Measurements from ENCODE around the gene CTNNA3.

Gene CTNNA3

DNA sequence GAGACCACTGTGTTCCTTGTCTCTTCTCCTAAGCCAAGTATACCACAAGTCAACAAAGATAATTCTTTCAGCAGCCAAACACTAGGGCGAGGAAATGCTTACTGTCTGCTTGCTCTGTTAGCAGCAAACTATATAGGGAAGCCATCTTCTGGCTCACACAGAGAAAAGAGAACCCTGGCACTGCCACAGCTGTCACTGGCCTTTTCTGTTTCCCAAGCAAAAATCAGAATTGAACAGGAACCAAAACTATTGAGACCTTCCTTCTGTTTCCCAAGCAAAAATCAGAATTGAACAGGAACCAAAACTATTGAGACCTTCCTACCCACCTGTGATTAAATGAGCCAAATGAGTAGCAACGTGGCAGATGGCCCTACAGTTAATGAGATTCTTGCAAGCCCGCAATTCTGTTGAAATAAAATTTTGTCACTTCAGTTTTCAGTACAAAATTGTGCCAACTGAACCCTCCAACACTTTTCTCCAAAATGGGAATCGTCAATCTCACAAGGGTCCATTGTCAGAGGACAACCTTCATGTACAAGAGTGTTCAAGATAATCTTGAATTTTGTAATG is 715.7 kb downstream of the CTNNA3 start:
- Histone ChIP-seq H3K27me3 (no peaks in the 10 kb centered on the region; the same call in 1 of the 2 replicates), H3K36me3 (no peaks in the 10 kb centered on the region), H3K4me1 (no peaks in the 10 kb centered on the region), H3K9me3 (no peaks in the 10 kb centered on the region), H3K4me3 (ENCODE audit: low read depth, low read length) (no peak overlapping the region)
- TF ChIP-seq, protein P1, sequence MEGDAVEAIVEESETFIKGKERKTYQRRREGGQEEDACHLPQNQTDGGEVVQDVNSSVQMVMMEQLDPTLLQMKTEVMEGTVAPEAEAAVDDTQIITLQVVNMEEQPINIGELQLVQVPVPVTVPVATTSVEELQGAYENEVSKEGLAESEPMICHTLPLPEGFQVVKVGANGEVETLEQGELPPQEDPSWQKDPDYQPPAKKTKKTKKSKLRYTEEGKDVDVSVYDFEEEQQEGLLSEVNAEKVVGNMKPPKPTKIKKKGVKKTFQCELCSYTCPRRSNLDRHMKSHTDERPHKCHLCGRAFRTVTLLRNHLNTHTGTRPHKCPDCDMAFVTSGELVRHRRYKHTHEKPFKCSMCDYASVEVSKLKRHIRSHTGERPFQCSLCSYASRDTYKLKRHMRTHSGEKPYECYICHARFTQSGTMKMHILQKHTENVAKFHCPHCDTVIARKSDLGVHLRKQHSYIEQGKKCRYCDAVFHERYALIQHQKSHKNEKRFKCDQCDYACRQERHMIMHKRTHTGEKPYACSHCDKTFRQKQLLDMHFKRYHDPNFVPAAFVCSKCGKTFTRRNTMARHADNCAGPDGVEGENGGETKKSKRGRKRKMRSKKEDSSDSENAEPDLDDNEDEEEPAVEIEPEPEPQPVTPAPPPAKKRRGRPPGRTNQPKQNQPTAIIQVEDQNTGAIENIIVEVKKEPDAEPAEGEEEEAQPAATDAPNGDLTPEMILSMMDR (IDR thresholded peaks at IDR 0.05; ENCODE audit: low read depth, low read length): no peak
- no peak for DNase-seq

DNA sequence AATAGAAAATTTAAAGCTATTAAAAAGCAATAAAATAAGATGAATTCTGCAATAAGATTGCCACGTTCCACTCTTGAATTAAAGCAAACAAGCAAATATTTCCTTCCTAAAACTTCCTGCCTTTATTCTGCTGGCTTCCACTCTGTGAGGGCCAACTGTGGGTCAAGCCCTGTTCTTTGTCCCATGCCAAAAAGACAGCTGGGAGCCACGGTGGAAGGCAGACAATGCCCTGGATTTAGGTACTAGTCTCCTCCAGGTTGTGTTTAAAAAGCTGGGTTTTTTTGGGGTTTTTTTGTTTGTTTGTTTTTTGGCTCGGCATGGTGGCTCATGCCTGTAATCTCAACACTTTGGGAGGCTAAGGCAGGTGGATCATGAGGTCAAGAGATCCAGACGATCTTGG is 731.0 kb downstream of the CTNNA3 start:
- Histone ChIP-seq H3K9me3 (no peaks in the 10 kb centered on the region), H3K27me3 (no peaks in the 10 kb centered on the region), H3K4me3 (ENCODE audit: low read depth, low read length) (no peak overlapping the region), H3K4me1 (no peaks in the 10 kb centered on the region), H3K36me3 (no peaks in the 10 kb centered on the region)
- DNase-seq: no peak
- TF ChIP-seq, protein P1 (IDR thresholded peaks at IDR 0.05; ENCODE audit: low read depth, low read length): no peak

DNA sequence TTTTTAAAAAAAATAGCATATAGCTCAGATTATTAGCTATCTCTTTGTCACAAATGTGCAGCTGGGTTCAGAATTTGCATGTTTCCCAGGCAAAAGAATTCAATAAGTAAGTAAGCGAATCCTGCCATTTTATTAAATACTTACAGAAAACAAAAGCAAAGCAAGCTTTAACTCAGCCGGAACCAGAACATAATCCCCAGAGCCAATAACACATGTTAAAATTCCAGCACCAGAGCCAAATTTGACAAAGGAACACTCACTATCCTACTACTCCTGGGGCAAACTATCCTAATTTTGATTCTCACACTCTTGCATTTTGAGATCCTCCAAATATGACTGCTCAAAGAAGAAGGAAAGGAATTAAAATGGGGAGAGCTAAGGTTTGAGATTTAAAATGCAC is 737.5 kb downstream of the CTNNA3 start:
- no peak overlapping the region for H3K4me3 ChIP-seq (ENCODE audit: low read depth, low read length)
- no peaks in the 10 kb centered on the region for H3K4me1 ChIP-seq
- TF ChIP-seq, protein P1 (IDR thresholded peaks at IDR 0.05; ENCODE audit: low read depth, low read length): no peak
- H3K36me3 ChIP-seq: no peaks in the 10 kb centered on the region
- DNase-seq: no peak
- no peaks in the 10 kb centered on the region for H3K9me3 ChIP-seq
- H3K27me3 ChIP-seq: no peaks in the 10 kb centered on the region

DNA sequence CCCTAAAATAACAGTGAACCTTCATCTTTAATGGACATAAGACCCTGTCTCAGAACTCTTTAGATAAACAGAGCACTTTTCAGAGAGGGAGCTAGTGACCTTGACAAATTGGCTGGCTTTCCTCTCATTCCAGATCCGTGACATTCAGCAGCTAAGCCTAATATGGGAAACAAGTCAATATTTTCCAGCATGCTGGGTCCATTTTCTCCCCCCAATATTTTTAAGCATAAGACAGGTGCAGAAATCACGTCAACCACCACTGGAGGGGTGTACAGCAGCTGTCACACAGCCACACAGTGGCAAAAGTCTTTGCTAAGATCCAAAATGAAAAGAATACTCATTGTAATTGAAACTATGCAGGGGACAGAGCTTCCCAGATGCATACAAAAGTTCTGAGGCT is 744.1 kb downstream of the CTNNA3 start:
- no peaks in the 10 kb centered on the region for H3K27me3 ChIP-seq
- H3K4me1 ChIP-seq: no peaks in the 10 kb centered on the region
- no peaks in the 10 kb centered on the region for H3K36me3 ChIP-seq
- no peak overlapping the region for H3K4me3 ChIP-seq (ENCODE audit: low read depth, low read length)
- H3K9me3 ChIP-seq: no peaks in the 10 kb centered on the region
- no peak for DNase-seq
- TF ChIP-seq, protein P1 (IDR thresholded peaks at IDR 0.05; ENCODE audit: low read depth, low read length): no peak

DNA sequence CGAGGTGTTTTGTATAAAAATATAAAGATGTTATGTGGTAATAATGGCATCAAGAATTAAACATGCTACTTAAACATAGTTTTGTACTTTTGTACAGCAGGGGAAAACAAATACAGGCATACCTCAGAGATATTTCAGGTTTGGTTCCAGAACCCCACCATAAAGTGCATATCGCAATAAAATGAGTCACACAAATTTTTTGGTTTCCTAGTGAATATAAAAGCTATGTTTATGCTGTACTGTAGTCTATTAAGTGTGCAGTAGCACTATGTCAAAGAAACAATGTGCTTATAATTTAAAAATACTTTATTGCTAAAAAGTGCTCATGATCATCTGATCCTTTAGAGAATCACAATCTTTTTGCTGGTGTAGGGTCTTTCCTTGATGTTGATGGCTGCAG is 752.4 kb downstream of the CTNNA3 start:
- H3K27me3 ChIP-seq: no peaks in the 10 kb centered on the region
- no peak overlapping the region for H3K4me3 ChIP-seq (ENCODE audit: low read depth, low read length)
- H3K9me3 ChIP-seq: no peaks in the 10 kb centered on the region
- no peaks in the 10 kb centered on the region for H3K4me1 ChIP-seq
- DNase-seq: no peak
- no peaks in the 10 kb centered on the region for H3K36me3 ChIP-seq
- TF ChIP-seq, protein P1 (IDR thresholded peaks at IDR 0.05; ENCODE audit: low read depth, low read length): no peak

DNA sequence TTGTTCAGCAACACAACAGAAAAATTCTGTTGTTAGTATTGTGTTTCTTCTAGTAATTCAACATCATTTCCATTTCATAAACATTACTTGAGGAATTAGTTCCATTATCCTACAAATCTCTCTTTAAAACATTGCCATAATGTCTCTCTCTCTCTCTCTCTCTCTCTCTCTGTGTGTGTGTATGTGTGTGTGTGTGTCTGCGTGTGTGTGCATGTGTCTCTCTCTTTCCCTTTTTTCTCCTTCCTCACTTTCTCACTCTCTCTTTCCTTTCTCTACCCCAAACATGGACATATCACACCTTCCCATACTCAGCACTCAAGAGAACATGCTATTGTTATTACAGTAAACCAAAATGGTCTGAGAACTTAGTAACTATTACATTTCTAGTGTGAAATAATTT is 753.6 kb downstream of the CTNNA3 start:
- DNase-seq: no peak
- H3K4me3 ChIP-seq (ENCODE audit: low read depth, low read length): no peak overlapping the region
- H3K9me3 ChIP-seq: no peaks in the 10 kb centered on the region
- H3K27me3 ChIP-seq: no peaks in the 10 kb centered on the region
- TF ChIP-seq, protein P1 (IDR thresholded peaks at IDR 0.05; ENCODE audit: low read depth, low read length): no peak
- H3K36me3 ChIP-seq: no peaks in the 10 kb centered on the region
- H3K4me1 ChIP-seq: no peaks in the 10 kb centered on the region

Measured in BE2C (cell line).